ENCODE measurements around the gene AK3. TPM values are rescaled to one million over a fixed set of nuclear protein-coding genes. Genes with fewer than 3 reads are reported as not detected.

The AK3 gene
- total RNA-seq, 6 donors from 2014 or later: 33.2 to 81.2 (median 51.7) TPM

DNA sequence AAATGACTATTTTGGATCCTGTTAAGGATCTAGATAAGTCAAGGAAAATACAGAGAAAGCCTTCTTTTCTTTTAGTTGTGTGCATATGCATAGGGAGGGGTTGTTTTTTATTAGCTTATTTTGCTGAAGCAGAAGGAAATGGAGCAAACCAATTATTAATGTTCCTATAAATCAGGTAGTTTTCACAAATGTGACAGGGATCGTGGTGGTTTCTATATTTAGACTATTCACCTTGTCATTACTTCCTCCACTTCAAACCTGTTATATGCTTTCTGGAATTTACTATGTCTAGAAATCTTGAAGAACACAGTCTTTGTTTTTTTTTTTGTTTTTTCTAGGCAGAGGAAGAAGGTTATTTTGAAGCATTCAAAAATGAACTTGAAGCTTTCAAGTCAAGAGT is 39.5 kb downstream of the AK3 start:
- H3K27me3 ChIP-seq: no peaks in the 10 kb centered on the region
- peaks cover 9 to 85% (median 14%) of the 10 kb centered on the region in 4 donors for H3K36me3 ChIP-seq
- no peak overlapping the region for H3K4me3 ChIP-seq
- ATAC-seq (ENCODE audit: low FRiP score in 2 of 2) (no peak), DNase-seq (no peak)
- no peaks in the 10 kb centered on the region for H3K4me1 ChIP-seq
- no peaks in the 10 kb centered on the region for H3K9me3 ChIP-seq
- 30 to 42% methylated on average over 1 of the region's 1 CpG for WGBS, 2 donors
- H3K27ac ChIP-seq: no peak overlapping the region
- TF ChIP-seq POLR2A (IDR thresholded peaks at IDR 0.05) (no peak), EP300 (IDR thresholded peaks at IDR 0.05) (no peak), POLR2AphosphoS5 (IDR thresholded peaks at IDR 0.05) (no peak)
- TF ChIP-seq, protein P1, sequence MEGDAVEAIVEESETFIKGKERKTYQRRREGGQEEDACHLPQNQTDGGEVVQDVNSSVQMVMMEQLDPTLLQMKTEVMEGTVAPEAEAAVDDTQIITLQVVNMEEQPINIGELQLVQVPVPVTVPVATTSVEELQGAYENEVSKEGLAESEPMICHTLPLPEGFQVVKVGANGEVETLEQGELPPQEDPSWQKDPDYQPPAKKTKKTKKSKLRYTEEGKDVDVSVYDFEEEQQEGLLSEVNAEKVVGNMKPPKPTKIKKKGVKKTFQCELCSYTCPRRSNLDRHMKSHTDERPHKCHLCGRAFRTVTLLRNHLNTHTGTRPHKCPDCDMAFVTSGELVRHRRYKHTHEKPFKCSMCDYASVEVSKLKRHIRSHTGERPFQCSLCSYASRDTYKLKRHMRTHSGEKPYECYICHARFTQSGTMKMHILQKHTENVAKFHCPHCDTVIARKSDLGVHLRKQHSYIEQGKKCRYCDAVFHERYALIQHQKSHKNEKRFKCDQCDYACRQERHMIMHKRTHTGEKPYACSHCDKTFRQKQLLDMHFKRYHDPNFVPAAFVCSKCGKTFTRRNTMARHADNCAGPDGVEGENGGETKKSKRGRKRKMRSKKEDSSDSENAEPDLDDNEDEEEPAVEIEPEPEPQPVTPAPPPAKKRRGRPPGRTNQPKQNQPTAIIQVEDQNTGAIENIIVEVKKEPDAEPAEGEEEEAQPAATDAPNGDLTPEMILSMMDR (IDR thresholded peaks at IDR 0.05): no peak

DNA sequence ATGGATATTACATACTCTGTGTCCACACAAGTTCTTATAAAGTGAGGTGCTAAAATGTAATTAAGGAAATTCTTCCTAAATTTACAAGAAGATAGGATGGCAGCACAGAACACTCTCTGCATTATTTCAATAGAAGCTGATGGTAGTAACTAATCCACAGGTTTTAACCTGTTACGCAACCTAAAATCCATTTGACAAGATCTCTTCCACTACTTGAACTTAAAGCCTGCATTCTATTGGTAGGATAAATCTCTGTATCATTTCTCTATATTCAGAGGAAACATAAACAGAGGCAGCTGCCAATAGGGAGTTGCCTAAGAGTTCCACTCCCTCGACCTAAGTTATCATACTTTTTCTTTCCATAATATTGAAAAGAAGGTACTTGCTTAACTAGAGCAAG is 40.1 kb downstream of the AK3 start:
- no peak overlapping the region for H3K4me3 ChIP-seq
- ATAC-seq (ENCODE audit: low FRiP score in 2 of 2) (no peak), DNase-seq (no peak)
- TF ChIP-seq EP300 (IDR thresholded peaks at IDR 0.05): no peak
- TF ChIP-seq POLR2AphosphoS5 (IDR thresholded peaks at IDR 0.05): no peak
- TF ChIP-seq, protein P1 (IDR thresholded peaks at IDR 0.05): no peak
- TF ChIP-seq POLR2A (IDR thresholded peaks at IDR 0.05): no peak
- no peaks in the 10 kb centered on the region for H3K4me1 ChIP-seq
- no peaks in the 10 kb centered on the region for H3K9me3 ChIP-seq
- peaks cover 9 to 81% (median 14%) of the 10 kb centered on the region in 4 donors for H3K36me3 ChIP-seq
- no peak overlapping the region for H3K27ac ChIP-seq
- 76 to 80% methylated on average over 2 of the region's 2 CpGs for WGBS, 2 donors
- H3K27me3 ChIP-seq: no peaks in the 10 kb centered on the region

DNA sequence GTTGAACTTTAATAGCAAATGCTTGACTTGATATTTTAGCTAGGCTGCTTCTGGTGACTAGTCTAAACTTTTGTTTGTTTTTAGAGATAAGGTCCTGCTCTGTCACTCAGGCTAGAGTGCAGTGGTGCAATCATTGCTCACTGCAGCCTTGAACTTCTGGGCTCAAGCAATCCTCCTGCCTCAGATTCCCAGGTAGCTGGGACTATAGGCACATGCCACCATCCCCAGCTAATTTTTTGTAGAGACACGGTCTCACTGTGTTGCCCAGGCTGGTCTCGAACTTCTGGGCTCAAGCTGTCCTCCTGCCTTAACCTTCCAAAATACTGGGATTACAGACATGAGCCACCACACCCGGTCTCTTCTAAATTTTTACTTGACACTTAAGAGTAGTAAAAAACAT is 40.9 kb downstream of the AK3 start:
- TF ChIP-seq, protein P1 (IDR thresholded peaks at IDR 0.05): no peak
- H3K4me3 ChIP-seq: no peak overlapping the region
- 85 to 92% methylated on average over 3 of the region's 3 CpGs for WGBS, 2 donors
- no peak for ATAC-seq (ENCODE audit: low FRiP score in 2 of 2)
- H3K36me3 ChIP-seq: peaks cover 9 to 73% (median 14%) of the 10 kb centered on the region in 4 donors
- DNase-seq: no peak
- H3K4me1 ChIP-seq: no peaks in the 10 kb centered on the region
- H3K27ac ChIP-seq: no peak overlapping the region
- H3K9me3 ChIP-seq: no peaks in the 10 kb centered on the region
- no peaks in the 10 kb centered on the region for H3K27me3 ChIP-seq

- Histone ChIP-seq H3K36me3 (peaks cover 0 to 36% (median 4%) of the 10 kb centered on the region in 4 donors), H3K27ac (no peak overlapping the region), H3K9me3 (no peaks in the 10 kb centered on the region), H3K4me1 (peaks cover 0 to 9% (median 7%) of the 10 kb centered on the region in 4 donors), H3K4me3 (no peak overlapping the region), H3K27me3 (no peaks in the 10 kb centered on the region)
- ATAC-seq (ENCODE audit: low FRiP score in 2 of 2): no peak
- TF ChIP-seq, protein P1 (IDR thresholded peaks at IDR 0.05): no peak
- TF ChIP-seq EP300 (IDR thresholded peaks at IDR 0.05) (no peak), POLR2AphosphoS5 (IDR thresholded peaks at IDR 0.05) (no peak), POLR2A (IDR thresholded peaks at IDR 0.05) (no peak)
- WGBS, 2 donors: 92% methylated on average over 3 of the region's 3 CpGs
- DNase-seq: no peak
Observed at GRCh38 chr9:4691795-4692194, 49.2 kb downstream of the AK3 start.

- Histone ChIP-seq H3K9me3 (no peaks in the 10 kb centered on the region), H3K27ac (no peak overlapping the region), H3K4me3 (no peak overlapping the region), H3K27me3 (no peaks in the 10 kb centered on the region), H3K36me3 (peaks cover 0 to 44% (median 8%) of the 10 kb centered on the region in 4 donors), H3K4me1 (peaks cover 0 to 19% (median 7%) of the 10 kb centered on the region in 4 donors)
- no peak for DNase-seq
- 86 to 89% methylated on average over 4 of the region's 4 CpGs for WGBS, 2 donors
- ATAC-seq (ENCODE audit: low FRiP score in 2 of 2): no peak
- no peak for TF ChIP-seq EP300 (IDR thresholded peaks at IDR 0.05)
Observed at GRCh38 chr9:4690144-4690543, 50.9 kb downstream of the AK3 start.

All from upper lobe of left lung (tissue), 6 donors.